Measurements from ENCODE around the gene TUBB4B.
"Not testable (repeated sequence)": the region's sequence is repeated elsewhere in the genome, so short reads cannot be mapped to it uniquely, and the experiment has no call there.

The TUBB4B gene

GRCh38 chr9:137237759-137238726 lies 3.0 kb upstream of the TUBB4B start:
- no peak for DNase-seq

- not testable (repeated sequence) for DNase-seq
These were observed 1.4 kb upstream of the TUBB4B start for GRCh38 chr9:137239541-137240200.

- peak; percentile 74 for DNase-seq
These were observed 708 bp upstream of the TUBB4B start for GRCh38 chr9:137240318-137240840.

- DNase-seq, result no peak
These were observed 592 bp downstream of the TUBB4B start for GRCh38 chr9:137241490-137242268.

- no peak for DNase-seq
These were observed 1.4 kb downstream of the TUBB4B start for GRCh38 chr9:137242269-137243203.

- not testable (repeated sequence) for DNase-seq
These were observed 2.2 kb downstream of the TUBB4B start for GRCh38 chr9:137243266-137243625.

GRCh38 chr9:137243626-137244485 lies 2.8 kb downstream of the TUBB4B start:
- DNase-seq, result no peak

GRCh38 chr9:137244486-137245449 lies 3.7 kb downstream of the TUBB4B start:
- DNase-seq, result no peak

GRCh38 chr9:137245450-137246421 lies 4.6 kb downstream of the TUBB4B start:
- peak; percentile 22 for DNase-seq

- DNase-seq, result no peak
These were observed 6.2 kb downstream of the TUBB4B start for GRCh38 chr9:137247135-137247915.

GRCh38 chr9:137247916-137248175 lies 6.8 kb downstream of the TUBB4B start:
- DNase-seq, result no peak

- DNase-seq, result no peak
These were observed 9.5 kb downstream of the TUBB4B start for GRCh38 chr9:137250329-137251193.

- DNase-seq, result no peak
These were observed 10.0 kb downstream of the TUBB4B start, which contains the start of gene STPG3 for GRCh38 chr9:137251194-137251461. STPG3 (plus strand) TSS chr9:137251286; CDS start chr9:137251287, 1 bp downstream.

- no peak for DNase-seq
These were observed 10.6 kb downstream of the TUBB4B start for GRCh38 chr9:137251490-137252268.

- no peak for DNase-seq
These were observed 11.7 kb downstream of the TUBB4B start for GRCh38 chr9:137252555-137253506.
